HG02938 (cell line): ENCODE data around the gene RPRML.
"Not testable (repeated sequence)": the region's sequence is repeated elsewhere in the genome, so short reads cannot be mapped to it uniquely, and the experiment has no call there.

Source experiments
- ATAC-seq: cut with Tn5 transposase; IDR thresholded peaks from one replicate; pipeline ENCODE4 v1.9.1; 2021; ENCODE audit warnings: mild to moderate bottlenecking, moderate library complexity; ENCODE audit not compliant: unreplicated experiment

The RPRML gene

GRCh38 chr17:46979147-46979863 is at the start of gene RPRML:
RPRML (minus strand) TSS chr17:46979253; CDS start chr17:46979007, 246 bp downstream.
- no peak for ATAC-seq

GRCh38 chr17:47016966-47017365 is 37.9 kb upstream of the RPRML start:
- not testable (repeated sequence) for ATAC-seq

GRCh38 chr17:47013341-47013740 is 34.3 kb upstream of the RPRML start:
- ATAC-seq: no peak

- no peak for ATAC-seq
Measured at GRCh38 chr17:47012457-47012856, 33.4 kb upstream of the RPRML start.

GRCh38 chr17:47009759-47010594 is 30.9 kb upstream of the RPRML start:
- ATAC-seq: no peak

GRCh38 chr17:47004906-47005305 is 25.9 kb upstream of the RPRML start:
- ATAC-seq: no peak

- not testable (repeated sequence) for ATAC-seq
Measured at GRCh38 chr17:47003864-47004263, 24.8 kb upstream of the RPRML start.

- no peak for ATAC-seq
Measured at GRCh38 chr17:46995841-46996571, 17.0 kb upstream of the RPRML start.

- ATAC-seq: no peak
Measured at GRCh38 chr17:46994993-46995392, 15.9 kb upstream of the RPRML start.

GRCh38 chr17:46991617-46992016 is 12.6 kb upstream of the RPRML start:
- no peak for ATAC-seq

GRCh38 chr17:46989637-46990431 is 10.8 kb upstream of the RPRML start:
- ATAC-seq: no peak

- not testable (repeated sequence) for ATAC-seq
Measured at GRCh38 chr17:46987927-46988326, 8.9 kb upstream of the RPRML start.

GRCh38 chr17:46986366-46986765 is 7.3 kb upstream of the RPRML start:
- ATAC-seq: no peak

- no peak for ATAC-seq
Measured at GRCh38 chr17:46984892-46985291, 5.8 kb upstream of the RPRML start.

- ATAC-seq: no peak
Measured at GRCh38 chr17:46984341-46984740, 5.3 kb upstream of the RPRML start.

- ATAC-seq: no peak
Measured at GRCh38 chr17:46983782-46984181, 4.7 kb upstream of the RPRML start.

- ATAC-seq: no peak
Measured at GRCh38 chr17:46982577-46982976, 3.5 kb upstream of the RPRML start.

GRCh38 chr17:46978489-46979146 is 435 bp downstream of the RPRML start:
- ATAC-seq: no peak

- no peak for ATAC-seq
Measured at GRCh38 chr17:46977750-46978488, 1.1 kb downstream of the RPRML start.
